HepG2 (cell line): ENCODE measurements around the gene CNBD2. TPM values are rescaled to one million over a fixed set of nuclear protein-coding genes. Genes with fewer than 3 reads are reported as not detected.

ENCODE experiments used
- ATF6 ChIP-seq: sonication (generic); formaldehyde crosslinking; conservative IDR thresholded peaks from 2 replicates; pipeline ENCODE4 v1.4.0; 2020; ENCODE audit warnings: missing genetic modification reagents
- MAZ ChIP-seq, 2 experiments: sonication (generic) in 1 of 2; formaldehyde crosslinking in 1 of 2; IDR thresholded peaks; 2 replicates each; pipeline versions ENCODE4 v1.5.0 to v1.6.1; 2012 to 2020; ENCODE audit warnings: low read depth in 2 of 2, mild to moderate bottlenecking in 2 of 2, borderline replicate concordance in 1 of 2, improper control_type of control experiment in 1 of 2, low read length in 1 of 2, missing genetic modification reagents in 1 of 2, moderate library complexity in 1 of 2
- NFRKB ChIP-seq: fragments of 450-650 bp; IDR thresholded peaks from 2 replicates; pipeline ENCODE4 v1.6.1; 2017
- PLRG1 ChIP-seq: fragments of 450-650 bp; conservative IDR thresholded peaks from 2 replicates; pipeline ENCODE4 v1.6.1; 2016
- TEAD3 ChIP-seq: optimal IDR thresholded peaks from 2 replicates; pipeline ENCODE3; 2016; ENCODE audit warnings: borderline replicate concordance
- ZFP1 ChIP-seq: IDR thresholded peaks from 2 replicates; pipeline ENCODE4 v1.6.1; 2016
- ZNF274 ChIP-seq: sonication (generic); formaldehyde crosslinking; IDR thresholded peaks from 2 replicates; pipeline ENCODE4 v1.5.1; 2020; ENCODE audit warnings: mild to moderate bottlenecking, missing genetic modification reagents
- ZNF407 ChIP-seq: sonication (generic); formaldehyde crosslinking; IDR thresholded peaks from one replicate; pipeline ENCODE4 v1.5.1; 2020; ENCODE audit warnings: mild to moderate bottlenecking, missing genetic modification reagents; ENCODE audit errors: not compliant biosample characterization
- ZNF446 ChIP-seq: sonication (generic); formaldehyde crosslinking; IDR thresholded peaks from 2 replicates; pipeline ENCODE4 v1.5.0; 2020; ENCODE audit warnings: mild to moderate bottlenecking, missing genetic modification reagents
- polyA plus RNA-seq, 8 experiments: library from polyadenylated mRNA; depleted of rRNA in 3 of 8; stranded (reverse) in 7 of 8; unstranded in 1 of 8; fragments of >200 nt; fragmentation: Illumina TruSeq in 4 of 8; extraction: Trizol in 4 of 8; gene quantifications; 2 replicates each; pipeline versions ENCODE4 v1.2.1 to v1.2.3, GENCODE V29; 2011 to 2016; ENCODE audit warnings: low read depth in 4 of 8, missing spikeins in 1 of 8, mixed read lengths in 1 of 8; ENCODE audit not compliant: insufficient read depth in 1 of 8
- total RNA-seq, 5 experiments: library from RNA; depleted of rRNA; stranded (reverse); fragments of >200 nt; fragmentation: Illumina TruSeq; extraction: Trizol; gene quantifications; 2 replicates each; pipeline ENCODE4 v1.2.3, GENCODE V29; 2016; ENCODE audit warnings: low read depth in 1 of 5
- TF ChIP-seq, protein P1 (sequence below): sonication (generic); formaldehyde crosslinking; IDR thresholded peaks from 2 replicates; pipeline ENCODE4 v1.9.0; 2022; ENCODE audit warnings: low read depth, missing genetic modification reagents

Gene CNBD2
- total and polyA plus RNA-seq, 2 of the 13 experiments (the other 11 are each of a cell fraction or from before 2014, with no cell fraction given) = 12.4 to 22.8 TPM

DNA sequence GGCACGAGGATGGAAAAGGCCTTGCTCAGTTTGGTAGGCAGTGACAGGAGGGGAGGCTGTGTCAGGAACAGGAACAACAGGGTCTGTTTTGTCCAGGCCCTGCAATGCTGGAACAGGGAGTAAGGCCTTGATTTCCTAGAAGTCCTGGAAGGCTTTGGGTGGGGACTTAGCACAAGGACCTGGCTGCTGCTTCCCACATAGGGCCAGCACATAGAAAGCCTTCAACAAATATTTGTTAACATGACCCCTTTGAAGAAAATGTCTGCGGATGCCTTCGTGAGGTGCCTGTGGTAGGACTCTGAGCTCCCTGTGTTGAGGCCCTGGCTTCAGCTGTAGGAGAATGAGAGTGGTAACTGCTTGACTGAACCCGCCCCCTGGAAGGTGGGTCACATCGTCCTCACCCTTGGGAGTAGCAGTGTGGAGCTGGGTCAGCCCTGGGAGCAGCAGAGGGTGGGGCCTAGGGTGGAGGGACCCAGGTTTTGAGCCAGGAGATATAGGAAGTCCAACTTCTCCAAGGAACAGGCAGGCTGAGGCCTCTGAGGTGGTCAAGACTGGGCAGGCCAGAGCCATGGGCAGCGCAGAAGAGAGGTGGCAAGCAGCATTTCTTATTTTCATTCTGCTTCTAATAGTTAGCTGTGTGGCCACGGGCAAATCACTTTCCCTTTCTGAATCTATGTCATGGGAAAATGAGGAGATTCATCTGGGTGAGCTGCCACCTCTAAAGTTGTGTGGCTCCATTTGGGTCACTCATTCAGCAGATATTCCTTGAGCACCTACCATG is 50.0 kb downstream of the CNBD2 start (continued):
- TF ChIP-seq ZNF274 = 0 out of 2 replicates have a peak, but pooled peaks have one; percentile 39
- no peak for TF ChIP-seq MAZ (IDR thresholded peaks at IDR 0.05; ENCODE audit: borderline replicate concordance, low read depth, low read length)
- TF ChIP-seq MAZ (CRISPR knock-in tag; IDR thresholded peaks at IDR 0.05; ENCODE audit: low read depth) = no peak
- no peak for TF ChIP-seq ZFP1
- TF ChIP-seq PLRG1 = no peak
- TF ChIP-seq TEAD3 (CRISPR knock-in tag) = peak; percentile 57
- TF ChIP-seq ATF6 = no peak
- no peak for TF ChIP-seq ZNF446
- TF ChIP-seq NFRKB = no peak
- TF ChIP-seq, protein P1, sequence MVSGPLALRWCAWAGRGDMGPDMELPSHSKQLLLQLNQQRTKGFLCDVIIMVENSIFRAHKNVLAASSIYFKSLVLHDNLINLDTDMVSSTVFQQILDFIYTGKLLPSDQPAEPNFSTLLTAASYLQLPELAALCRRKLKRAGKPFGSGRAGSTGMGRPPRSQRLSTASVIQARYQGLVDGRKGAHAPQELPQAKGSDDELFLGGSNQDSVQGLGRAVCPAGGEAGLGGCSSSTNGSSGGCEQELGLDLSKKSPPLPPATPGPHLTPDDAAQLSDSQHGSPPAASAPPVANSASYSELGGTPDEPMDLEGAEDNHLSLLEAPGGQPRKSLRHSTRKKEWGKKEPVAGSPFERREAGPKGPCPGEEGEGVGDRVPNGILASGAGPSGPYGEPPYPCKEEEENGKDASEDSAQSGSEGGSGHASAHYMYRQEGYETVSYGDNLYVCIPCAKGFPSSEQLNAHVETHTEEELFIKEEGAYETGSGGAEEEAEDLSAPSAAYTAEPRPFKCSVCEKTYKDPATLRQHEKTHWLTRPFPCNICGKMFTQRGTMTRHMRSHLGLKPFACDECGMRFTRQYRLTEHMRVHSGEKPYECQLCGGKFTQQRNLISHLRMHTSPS (CRISPR knock-in tag) = no peak
- TF ChIP-seq ZNF407 (CRISPR knock-in tag) = no peak
